Lower leg skin (tissue), 4 donors: ENCODE results near the gene GUCA2A. TPM values are rescaled to one million over a fixed set of nuclear protein-coding genes. Genes with fewer than 3 reads are reported as not detected.

Experiments used
- DNase-seq, 2 donors: peaks; one replicate each; pipeline ENCODE4 v3.0.0-alpha.2; 2019; ENCODE audit warnings: low spot score in 2 of 2
- H3K4me3 ChIP-seq: fragments of 200-600 bp; sonication (generic); 2 replicates; pipeline ENCODE4 v1.5.1; 2017; ENCODE audit warnings: mild to moderate bottlenecking, low read depth; ENCODE audit not compliant: poor library complexity, severe bottlenecking
- CTCF ChIP-seq, 3 donors: fragments of 450-650 bp; IDR thresholded peaks; one replicate each; pipeline ENCODE4 v1.5.1; 2016; ENCODE audit warnings: antibody characterized with exemption in 3 of 3, mild to moderate bottlenecking in 3 of 3, moderate library complexity in 2 of 3
- POLR2A ChIP-seq, 2 donors: fragments of 450-650 bp; IDR thresholded peaks; one replicate each; pipeline ENCODE4 v1.6.1; 2016 to 2017; ENCODE audit warnings: antibody characterized with exemption in 2 of 2, mild to moderate bottlenecking in 1 of 2, moderate library complexity in 1 of 2
- WGBS, 2 donors: methylation state at CpG; one replicate each; pipeline ENCODE4 v1.1.5; 2018; 5-methylcytosine and 5-hydroxymethylcytosine counted together
- intact Hi-C: fragments of 100-400 bp; cut with DNase I; formaldehyde crosslinking; loops from one replicate; pipeline ENCODE4 v1.15.0; 2023; ENCODE audit warnings: low total_unique reads
- total RNA-seq, 4 donors: library from RNA; depleted of rRNA; stranded (reverse); fragments of >200 nt; gene quantifications; one replicate each; pipeline ENCODE4 v1.1.0, GENCODE V29; 2016

Gene GUCA2A
- total RNA-seq, 4 donors from 2014 or later, result not detected

GRCh38 chr1:42118125-42118524, 46.4 kb downstream of the GUCA2A start:
- no peak for DNase-seq
- H3K4me3 ChIP-seq, result no peak overlapping the region
- intact Hi-C loops, result no loop called here
- WGBS, 2 donors, result 91 to 94% methylated on average over 1 of the region's 1 CpG
- TF ChIP-seq POLR2A (IDR thresholded peaks at IDR 0.05), result no peak
- TF ChIP-seq CTCF (IDR thresholded peaks at IDR 0.05), result no peak

GRCh38 chr1:42117214-42117613, 47.3 kb downstream of the GUCA2A start:
- WGBS, 2 donors, result 80 to 85% methylated on average over 5 of the region's 5 CpGs
- no peak for DNase-seq
- TF ChIP-seq POLR2A (IDR thresholded peaks at IDR 0.05) (no peak), CTCF (IDR thresholded peaks at IDR 0.05) (no peak)
- no peak overlapping the region for H3K4me3 ChIP-seq
- intact Hi-C loops, result no loop called here

GRCh38 chr1:42114229-42114628, 50.3 kb downstream of the GUCA2A start:
- TF ChIP-seq CTCF (IDR thresholded peaks at IDR 0.05), result no peak
- TF ChIP-seq POLR2A (IDR thresholded peaks at IDR 0.05), result no peak
- WGBS, 2 donors, result 73 to 78% methylated on average over 5 of the region's 5 CpGs
- intact Hi-C loops, result no loop called here
- H3K4me3 ChIP-seq, result no peak overlapping the region
- DNase-seq, result peak in 1 of 2 donors; percentile 56

Other genes starting within 250 kb of the GUCA2A start
- gene HIVEP3, start 245.8 kb downstream of the GUCA2A start, total RNA-seq, result 10 to 100 TPM in 2 of 4 donors, 1 to 10 TPM in 2; 5.3 to 17.3 (median 9.1) TPM
- 1 to 10 TPM in 1 of 4 donors, not detected in 3; 2.8 TPM for gene GUCA2B, start 11.3 kb downstream of the GUCA2A start, total RNA-seq
- gene FOXJ3, start 170.5 kb upstream of the GUCA2A start, total RNA-seq, result 10 to 100 TPM; 29.8 to 39.6 (median 35.9) TPM
- under 1 TPM in 3 of 4 donors, not detected in 1; 0.04 to 0.34 (median 0.26) TPM for gene RIMKLA, start 216.0 kb upstream of the GUCA2A start, total RNA-seq